GM12878 (cell line): ENCODE data around the gene FAT1. TPM values are rescaled to one million over a fixed set of nuclear protein-coding genes. Genes with fewer than 3 reads are reported as not detected.

Source experiments
- ATAC-seq: fragments of 200-7000 bp; cut with Tn5 transposase; 3 replicates; pipeline ENCODE4 v1.9.1; 2020; ENCODE audit warnings: mild to moderate bottlenecking, moderate library complexity
- BruUV-seq: library from RNA; stranded (reverse); fragments of 400-500 nt; replicated peaks from 2 replicates; lab custom pipeline; 2021; lab: Mats Ljungman, UMichigan
- CTCF ChIA-PET: fragments of 300-600 bp; sonication (Branson Sonifier 250); formaldehyde crosslinking; extraction: SDS; loops from one replicate; lab custom pipeline; 2021; ENCODE audit warnings: inconsistent platforms; lab: Yijun Ruan, JAX
- POLR2A ChIA-PET: fragments of 350-600 bp; formaldehyde crosslinking; extraction: SDS; loops from one replicate; lab custom pipeline; 2021; ENCODE audit warnings: inconsistent platforms; lab: Charles Lee
- RAD21 ChIA-PET: fragments of 300-600 bp; sonication (Branson Sonifier 250); formaldehyde crosslinking; loops from one replicate; lab custom pipeline; 2023; ENCODE audit warnings: antibody characterized with exemption; ENCODE audit not compliant: unreplicated experiment; lab: Charles Lee
- SMC1A ChIA-PET: fragments of 300-600 bp; sonication (Branson Sonifier 250); formaldehyde crosslinking; loops from one replicate; lab custom pipeline; 2023; ENCODE audit not compliant: unreplicated experiment, uncharacterized antibody; lab: Charles Lee
- DNase-seq: peaks from one replicate; pipeline ENCODE4 v3.0.0-alpha.2; 2011; ENCODE audit warnings: low read depth, low spot score
- FAIRE-seq: peaks from 3 replicates; lab custom pipeline; 2011; peaks lifted over from hg19 to GRCh38; lab: Jason Lieb, UNC
- H2AFZ ChIP-seq: 2 replicates; pipeline ENCODE4 v1.6.0; 2011; ENCODE audit warnings: low read depth, low read length, control low read depth; ENCODE audit not compliant: control insufficient read depth
- H3K27ac ChIP-seq: 2 replicates; pipeline ENCODE4 v1.5.1; 2011; ENCODE audit warnings: control low read depth; ENCODE audit not compliant: control insufficient read depth, insufficient read depth
- H3K27me3 ChIP-seq, 2 experiments: replicated peaks in 1 of 2; 2 replicates each; pipeline versions ENCODE4 v1.6.0 to v1.6.1; 2011; ENCODE audit warnings: low read length in 1 of 2; ENCODE audit not compliant: control insufficient read depth in 2 of 2, insufficient read depth in 2 of 2
- H3K36me3 ChIP-seq, 2 experiments: 2 replicates each; pipeline ENCODE4 v1.5.1; 2011; ENCODE audit warnings: low read length in 1 of 2; ENCODE audit not compliant: control insufficient read depth in 2 of 2, insufficient read depth in 2 of 2
- H3K4me1 ChIP-seq: 2 replicates; pipeline ENCODE4 v1.6.1; 2011; ENCODE audit warnings: mild to moderate bottlenecking, low read length, moderate library complexity, mixed read lengths; ENCODE audit not compliant: control insufficient read depth, insufficient read depth
- H3K4me2 ChIP-seq: 2 replicates; pipeline ENCODE4 v1.6.0; 2011; ENCODE audit warnings: control low read depth; ENCODE audit not compliant: control insufficient read depth, insufficient read depth
- H3K4me3 ChIP-seq: fragments of 200-600 bp; sonication (generic); 2 replicates; pipeline ENCODE4 v1.5.1; 2016
- H3K79me2 ChIP-seq: 2 replicates; pipeline ENCODE4 v1.6.0; 2011; ENCODE audit warnings: low read length; ENCODE audit not compliant: control insufficient read depth, insufficient read depth
- H3K9ac ChIP-seq: 2 replicates; pipeline ENCODE4 v1.8.0; 2011; ENCODE audit warnings: low read length, control low read depth, mixed read lengths; ENCODE audit not compliant: control insufficient read depth, insufficient read depth
- H3K9me3 ChIP-seq: replicated peaks from 3 replicates; pipeline ENCODE4 v1.5.1; 2011; ENCODE audit warnings: mild to moderate bottlenecking, low read length; ENCODE audit not compliant: control insufficient read depth, insufficient read depth
- H4K20me1 ChIP-seq: 2 replicates; pipeline ENCODE4 v1.6.0; 2011; ENCODE audit not compliant: control insufficient read depth, insufficient read depth
- KLF5 ChIP-seq: fragments of 450-650 bp; IDR thresholded peaks from 2 replicates; pipeline ENCODE4 v1.6.1; 2014; ENCODE audit warnings: mild to moderate bottlenecking; ENCODE audit not compliant: partially characterized antibody
- MYC ChIP-seq: IDR thresholded peaks from 2 replicates; pipeline ENCODE4 v1.6.1; 2011; ENCODE audit warnings: mild to moderate bottlenecking, low read length, moderate library complexity, inconsistent platforms; ENCODE audit not compliant: insufficient read depth, insufficient replicate concordance, insufficient read length, severe bottlenecking
- YY1 ChIP-seq: IDR thresholded peaks from 2 replicates; pipeline ENCODE4 v1.6.1; 2011; ENCODE audit warnings: low read depth, mild to moderate bottlenecking, low read length
- WGBS: methylation state at CpG from one replicate; pipeline ENCODE4 v1.1.6; 2016; ENCODE audit warnings: low lambda C conversion rate; ENCODE audit not compliant: insufficient replicate concordance, insufficient coverage; ENCODE audit errors: missing lambda C conversion rate; 5-methylcytosine and 5-hydroxymethylcytosine counted together
- in situ Hi-C: fragments of 300-500 bp; cut with MboI; formaldehyde crosslinking; loops from 9 replicates; pipeline ENCODE4 v1.14.3; 2018; ENCODE audit warnings: mixed read lengths
- intact Hi-C: fragments of 100-400 bp; cut with micrococcal nuclease; formaldehyde crosslinking; loops from one replicate; pipeline ENCODE4 v1.14.2; 2022; ENCODE audit not compliant: unreplicated experiment
- polyA plus RNA-seq, 11 experiments: library from polyadenylated mRNA; depleted of rRNA in 4 of 11; unstranded in 6 of 11; stranded (reverse) in 5 of 11; fragments of >200 nt; fragmentation: Nextera tagmentation in 4 of 11; fragmentation: Illumina TruSeq in 1 of 11; extraction: Ambion mirVana in 4 of 11; extraction: Trizol in 1 of 11; gene quantifications; 1 replicate in 1 of 11; 2 replicates in 10 of 11; pipeline versions ENCODE4 v1.2.1 to v1.2.3, GENCODE V29; 2011 to 2016; ENCODE audit warnings: inconsistent platforms in 2 of 11, missing spikeins in 2 of 11, low read depth in 1 of 11
- total RNA-seq, 4 experiments: library from RNA; depleted of rRNA in 3 of 4; stranded (reverse); fragments of >200 nt in 3 of 4; fragmentation: Illumina TruSeq in 1 of 4; extraction: Trizol in 1 of 4; gene quantifications; 2 replicates each; pipeline versions ENCODE4 v1.2.1 to v1.2.3, GENCODE V29; 2013 to 2021
- TF ChIP-seq, protein P1 (sequence below): fragments of 450-650 bp; IDR thresholded peaks from 2 replicates; pipeline ENCODE4 v1.6.1; 2014; ENCODE audit warnings: mild to moderate bottlenecking
- TF ChIP-seq, protein P2 (sequence below): fragments of 450-650 bp; IDR thresholded peaks from 2 replicates; pipeline ENCODE4 v1.6.1; 2016; ENCODE audit warnings: mild to moderate bottlenecking
- TF ChIP-seq, protein P3 (sequence below): fragments of 450-650 bp; IDR thresholded peaks from 2 replicates; pipeline ENCODE4 v1.6.1; 2017; ENCODE audit warnings: borderline replicate concordance

FAT1 gene
- total and polyA plus RNA-seq, 10 of the 15 experiments (the other 5 are each of a cell fraction or from before 2014, with no cell fraction given): 0.04 to 11.8 (median 0.11) TPM; not detected in 1

DNA sequence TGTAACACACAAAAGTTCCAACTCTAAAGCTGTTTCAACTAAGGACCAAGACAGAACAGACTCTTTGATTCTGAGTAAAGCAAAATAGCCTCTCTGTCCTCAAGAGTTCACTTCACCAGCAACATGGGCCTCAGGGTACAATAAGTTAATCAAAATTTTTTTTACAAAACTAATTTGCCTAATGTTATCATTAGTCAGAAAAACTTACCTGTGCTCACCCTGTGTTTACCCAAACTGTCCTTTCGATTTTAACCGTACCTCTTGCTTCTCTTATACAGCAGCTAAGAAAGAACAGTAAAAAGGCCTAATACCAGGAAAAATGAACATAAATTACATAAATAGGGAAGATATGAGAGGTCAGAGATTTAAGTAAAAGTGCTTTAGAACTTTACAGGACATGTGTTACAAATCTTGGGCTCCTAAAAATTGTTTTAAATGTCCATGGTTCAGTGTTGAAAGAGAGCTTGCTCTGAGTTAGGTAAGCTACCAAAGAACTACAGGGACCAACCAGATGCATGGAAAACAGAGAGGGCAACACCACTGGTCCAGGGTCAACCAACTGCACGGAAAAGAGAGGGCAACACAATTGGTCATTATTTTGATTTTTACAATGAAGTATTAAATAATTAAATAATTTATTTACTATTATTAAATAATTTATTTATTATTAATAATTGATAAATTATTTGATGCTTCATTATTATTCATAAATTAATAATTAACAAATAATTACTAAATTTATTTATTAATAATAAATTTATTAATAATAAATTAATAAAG lies 73.1 kb downstream of the FAT1 start (continued):
- TF ChIP-seq, protein P1, sequence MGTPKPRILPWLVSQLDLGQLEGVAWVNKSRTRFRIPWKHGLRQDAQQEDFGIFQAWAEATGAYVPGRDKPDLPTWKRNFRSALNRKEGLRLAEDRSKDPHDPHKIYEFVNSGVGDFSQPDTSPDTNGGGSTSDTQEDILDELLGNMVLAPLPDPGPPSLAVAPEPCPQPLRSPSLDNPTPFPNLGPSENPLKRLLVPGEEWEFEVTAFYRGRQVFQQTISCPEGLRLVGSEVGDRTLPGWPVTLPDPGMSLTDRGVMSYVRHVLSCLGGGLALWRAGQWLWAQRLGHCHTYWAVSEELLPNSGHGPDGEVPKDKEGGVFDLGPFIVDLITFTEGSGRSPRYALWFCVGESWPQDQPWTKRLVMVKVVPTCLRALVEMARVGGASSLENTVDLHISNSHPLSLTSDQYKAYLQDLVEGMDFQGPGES: no peak
- TF ChIP-seq, protein P2, sequence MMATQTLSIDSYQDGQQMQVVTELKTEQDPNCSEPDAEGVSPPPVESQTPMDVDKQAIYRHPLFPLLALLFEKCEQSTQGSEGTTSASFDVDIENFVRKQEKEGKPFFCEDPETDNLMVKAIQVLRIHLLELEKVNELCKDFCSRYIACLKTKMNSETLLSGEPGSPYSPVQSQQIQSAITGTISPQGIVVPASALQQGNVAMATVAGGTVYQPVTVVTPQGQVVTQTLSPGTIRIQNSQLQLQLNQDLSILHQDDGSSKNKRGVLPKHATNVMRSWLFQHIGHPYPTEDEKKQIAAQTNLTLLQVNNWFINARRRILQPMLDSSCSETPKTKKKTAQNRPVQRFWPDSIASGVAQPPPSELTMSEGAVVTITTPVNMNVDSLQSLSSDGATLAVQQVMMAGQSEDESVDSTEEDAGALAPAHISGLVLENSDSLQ: no peak
- TF ChIP-seq, protein P3, sequence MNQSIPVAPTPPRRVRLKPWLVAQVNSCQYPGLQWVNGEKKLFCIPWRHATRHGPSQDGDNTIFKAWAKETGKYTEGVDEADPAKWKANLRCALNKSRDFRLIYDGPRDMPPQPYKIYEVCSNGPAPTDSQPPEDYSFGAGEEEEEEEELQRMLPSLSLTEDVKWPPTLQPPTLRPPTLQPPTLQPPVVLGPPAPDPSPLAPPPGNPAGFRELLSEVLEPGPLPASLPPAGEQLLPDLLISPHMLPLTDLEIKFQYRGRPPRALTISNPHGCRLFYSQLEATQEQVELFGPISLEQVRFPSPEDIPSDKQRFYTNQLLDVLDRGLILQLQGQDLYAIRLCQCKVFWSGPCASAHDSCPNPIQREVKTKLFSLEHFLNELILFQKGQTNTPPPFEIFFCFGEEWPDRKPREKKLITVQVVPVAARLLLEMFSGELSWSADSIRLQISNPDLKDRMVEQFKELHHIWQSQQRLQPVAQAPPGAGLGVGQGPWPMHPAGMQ: no peak
- no peak for TF ChIP-seq YY1

DNA sequence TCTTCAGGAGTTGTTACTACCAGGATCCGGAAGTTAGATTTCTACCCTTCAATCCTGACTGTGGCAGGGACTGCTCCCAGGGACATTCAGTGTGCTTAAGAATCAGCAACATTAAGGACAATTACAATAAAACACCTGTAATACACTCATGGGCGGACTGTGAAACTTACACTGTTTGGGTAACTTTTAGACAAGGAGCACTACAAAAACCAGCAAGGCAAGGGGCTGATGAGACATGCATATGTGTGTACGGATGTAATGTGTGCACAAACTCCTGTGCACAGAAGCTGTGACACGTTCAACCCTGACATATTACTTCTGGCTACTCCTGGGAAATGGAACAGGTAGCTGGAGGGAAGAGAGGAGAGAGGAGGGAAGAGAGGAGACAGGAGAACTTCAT lies 75.8 kb downstream of the FAT1 start:
- Histone ChIP-seq H3K4me3 (no peak overlapping the region), H3K9ac (no peak overlapping the region), H3K27me3 (no peaks in the 10 kb centered on the region), H3K4me2 (no peak overlapping the region), H3K9me3 (no peaks in the 10 kb centered on the region; the same call in 2 of the 3 replicates), H3K4me1 (no peaks in the 10 kb centered on the region), H4K20me1 (no peaks in the 10 kb centered on the region), H3K27ac (no peak overlapping the region), H2AFZ (no peak overlapping the region), H3K79me2 (no peaks in the 10 kb centered on the region), H3K36me3 (no peaks in the 10 kb centered on the region)
- ChIA-PET POLR2A (no interaction called here), CTCF (no interaction called here), SMC1A (no interaction called here), RAD21 (no interaction called here)
- TF ChIP-seq KLF5: no peak
- no peak for TF ChIP-seq MYC
- no peak for FAIRE-seq
- WGBS: 5% methylated on average over 4 of the region's 4 CpGs
- intact Hi-C loops (no loop called here), in situ Hi-C loops (no loop called here)
- no TSS peak for BruUV-seq
- DNase-seq: no peak
- no peak for ATAC-seq
